ENCODE data around the gene ASH1L.

Gene ASH1L

GRCh38 chr1:155287987-155288543 is 274.5 kb downstream of the ASH1L start:
- no peak overlapping the region for H3K4me3 ChIP-seq (ENCODE audit: insufficient read length, low read depth)
- peaks cover 5% of the 10 kb centered on the region for H3K27me3 ChIP-seq (ENCODE audit: insufficient read depth, insufficient read length)
- peaks cover 4% of the 10 kb centered on the region for H3K4me1 ChIP-seq (ENCODE audit: insufficient read depth, insufficient read length)
- no peaks in the 10 kb centered on the region for H3K9me3 ChIP-seq (ENCODE audit: insufficient read depth, low read length)
- peaks cover 13% of the 10 kb centered on the region for H3K36me3 ChIP-seq (ENCODE audit: insufficient read depth, insufficient read length, low read length)
- TF ChIP-seq YY1 (IDR thresholded peaks at IDR 0.05; ENCODE audit: insufficient read depth, insufficient read length) (no peak), SUZ12 (IDR thresholded peaks at IDR 0.05; ENCODE audit: extremely low read depth, insufficient read depth, insufficient read length) (no peak), ZNF274 (IDR thresholded peaks at IDR 0.05; ENCODE audit: low read depth, low read length) (no peak)
- H3K9ac ChIP-seq (ENCODE audit: insufficient read length, low read depth) = no peak overlapping the region
- no peak for DNase-seq (ENCODE audit: low read depth, low spot score)

DNA sequence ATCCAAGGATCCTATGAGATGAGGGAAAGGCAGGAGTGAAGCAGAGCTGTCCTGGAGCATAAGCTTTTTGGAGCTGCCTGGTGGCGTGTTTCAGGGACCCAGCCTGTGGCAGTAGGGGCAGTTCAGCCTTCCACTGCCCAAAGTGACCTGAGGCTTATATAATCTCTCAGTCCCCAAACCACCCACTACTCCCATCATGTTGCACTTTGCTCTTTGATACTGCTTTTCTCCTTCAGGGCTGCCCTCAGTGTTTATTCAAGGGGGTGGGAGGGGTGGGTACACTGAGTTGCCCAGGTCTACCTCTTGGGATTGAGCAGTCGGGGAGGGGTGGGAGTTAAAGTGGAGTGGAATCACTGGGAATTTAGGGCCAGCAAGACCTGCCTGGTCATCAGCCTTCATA is 276.1 kb downstream of the ASH1L start:
- H3K27me3 ChIP-seq (ENCODE audit: insufficient read depth, insufficient read length) = no peaks in the 10 kb centered on the region

GRCh38 chr1:155285631-155286044 is 277.0 kb downstream of the ASH1L start:
- Histone ChIP-seq H3K4me1 (ENCODE audit: insufficient read depth, insufficient read length) (peaks cover 8% of the 10 kb centered on the region), H3K9me3 (ENCODE audit: insufficient read depth, low read length) (no peaks in the 10 kb centered on the region), H3K9ac (ENCODE audit: insufficient read length, low read depth) (no peak overlapping the region), H3K27me3 (ENCODE audit: insufficient read depth, insufficient read length) (no peaks in the 10 kb centered on the region), H3K36me3 (ENCODE audit: insufficient read depth, insufficient read length, low read length) (peaks cover 18% of the 10 kb centered on the region), H3K4me3 (ENCODE audit: insufficient read length, low read depth) (no peak overlapping the region)
- DNase-seq (ENCODE audit: low read depth, low spot score) = no peak
- TF ChIP-seq ZNF274 (IDR thresholded peaks at IDR 0.05; ENCODE audit: low read depth, low read length) = no peak

More for the DNA sequence above, 276.1 kb downstream of the ASH1L start:
- TF ChIP-seq ZNF274 (IDR thresholded peaks at IDR 0.05; ENCODE audit: low read depth, low read length) (no peak), SUZ12 (IDR thresholded peaks at IDR 0.05; ENCODE audit: extremely low read depth, insufficient read depth, insufficient read length) (no peak), YY1 (IDR thresholded peaks at IDR 0.05; ENCODE audit: insufficient read depth, insufficient read length) (no peak)
- H3K36me3 ChIP-seq (ENCODE audit: insufficient read depth, insufficient read length, low read length) = peaks cover 18% of the 10 kb centered on the region
- DNase-seq (ENCODE audit: low read depth, low spot score) = no peak
- no peaks in the 10 kb centered on the region for H3K9me3 ChIP-seq (ENCODE audit: insufficient read depth, low read length)
- H3K4me1 ChIP-seq (ENCODE audit: insufficient read depth, insufficient read length) = peaks cover 8% of the 10 kb centered on the region
- no peak overlapping the region for H3K4me3 ChIP-seq (ENCODE audit: insufficient read length, low read depth)
- H3K9ac ChIP-seq (ENCODE audit: insufficient read length, low read depth) = no peak overlapping the region
